A673 (cell line): ENCODE results near the gene CHRNA4.

Source experiments
- EZH2 ChIP-seq: fragments of 200-600 bp; sonication (generic); IDR thresholded peaks from 2 replicates; pipeline ENCODE4 v1.6.1; 2017; ENCODE audit warnings: borderline replicate concordance, low read depth, mild to moderate bottlenecking, mixed read lengths, antibody characterized with exemption, low read length; ENCODE audit not compliant: poor library complexity, severe bottlenecking
- TF ChIP-seq, protein P1 (sequence below): fragments of 300-800, 200-600 bp; sonication (generic); conservative IDR thresholded peaks from 2 replicates; pipeline ENCODE4 v1.5.1; 2017; ENCODE audit warnings: low read depth, mild to moderate bottlenecking, antibody characterized with exemption, low read length, moderate library complexity, mixed read lengths

DNA sequence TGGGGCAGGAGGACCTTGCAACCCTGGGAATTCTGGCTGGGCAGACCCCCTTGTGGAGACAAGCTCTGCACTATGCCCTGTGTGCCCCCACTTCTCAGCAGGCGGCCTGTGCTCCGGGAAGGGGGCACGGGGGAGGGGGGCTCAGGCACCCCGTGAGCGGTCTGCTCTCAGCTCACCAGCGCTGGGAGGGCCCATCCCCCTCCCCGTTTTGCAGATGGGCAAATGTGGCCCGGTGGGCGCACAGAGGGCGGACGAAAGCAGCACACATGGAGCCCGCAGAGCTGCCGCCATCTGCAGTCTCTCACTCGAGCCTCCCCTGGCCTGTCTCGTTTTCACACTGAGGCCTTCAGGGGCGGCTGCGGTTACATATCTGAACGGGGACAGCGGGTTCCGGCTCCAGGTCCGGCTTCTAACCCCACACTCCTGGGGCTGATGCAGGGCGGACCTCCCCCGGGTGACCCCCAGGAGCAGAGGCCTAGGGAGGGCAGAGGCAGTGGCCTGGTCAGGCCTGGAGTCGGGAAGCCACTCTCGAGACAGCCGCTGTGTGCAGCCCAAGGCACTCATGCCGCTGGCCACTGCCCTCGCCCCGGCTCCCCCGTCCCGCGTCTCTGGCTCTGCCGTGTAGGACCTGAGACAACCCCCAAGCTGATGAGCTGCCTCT is 13.9 kb downstream of the CHRNA4 start:
- no peak for TF ChIP-seq EZH2
- TF ChIP-seq, protein P1, sequence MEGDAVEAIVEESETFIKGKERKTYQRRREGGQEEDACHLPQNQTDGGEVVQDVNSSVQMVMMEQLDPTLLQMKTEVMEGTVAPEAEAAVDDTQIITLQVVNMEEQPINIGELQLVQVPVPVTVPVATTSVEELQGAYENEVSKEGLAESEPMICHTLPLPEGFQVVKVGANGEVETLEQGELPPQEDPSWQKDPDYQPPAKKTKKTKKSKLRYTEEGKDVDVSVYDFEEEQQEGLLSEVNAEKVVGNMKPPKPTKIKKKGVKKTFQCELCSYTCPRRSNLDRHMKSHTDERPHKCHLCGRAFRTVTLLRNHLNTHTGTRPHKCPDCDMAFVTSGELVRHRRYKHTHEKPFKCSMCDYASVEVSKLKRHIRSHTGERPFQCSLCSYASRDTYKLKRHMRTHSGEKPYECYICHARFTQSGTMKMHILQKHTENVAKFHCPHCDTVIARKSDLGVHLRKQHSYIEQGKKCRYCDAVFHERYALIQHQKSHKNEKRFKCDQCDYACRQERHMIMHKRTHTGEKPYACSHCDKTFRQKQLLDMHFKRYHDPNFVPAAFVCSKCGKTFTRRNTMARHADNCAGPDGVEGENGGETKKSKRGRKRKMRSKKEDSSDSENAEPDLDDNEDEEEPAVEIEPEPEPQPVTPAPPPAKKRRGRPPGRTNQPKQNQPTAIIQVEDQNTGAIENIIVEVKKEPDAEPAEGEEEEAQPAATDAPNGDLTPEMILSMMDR = no peak
